ENCODE data around the gene CCDC33. TPM values are rescaled to one million over a fixed set of nuclear protein-coding genes. Genes with fewer than 3 reads are reported as not detected.

Gene CCDC33
- total and polyA plus RNA-seq, 4 experiments from 2014 or later = not detected

- peak overlapping the region in 1 of 7 donors; percentile 10 for H3K27ac Mint-ChIP-seq
- intact Hi-C loops (cut with micrococcal nuclease) = no loop called here
- H3K9me3 Mint-ChIP-seq = no peaks in the 10 kb centered on the region
- CTCF ChIA-PET (ENCODE audit: partially characterized antibody) = no interaction called here
- H3K27ac ChIP-seq (ENCODE audit: low read depth, low read length) = no peak overlapping the region
- DNase-seq = no peak
- H3K4me1 Mint-ChIP-seq = no peaks in the 10 kb centered on the region
- H3K4me3 ChIP-seq (ENCODE audit: low read length in 2 of 2) = no peak overlapping the region
- H3K36me3 ChIP-seq (ENCODE audit: insufficient read depth, low read length) = no peaks in the 10 kb centered on the region
- H3K27me3 Mint-ChIP-seq = peaks cover 0 to 6% of the 10 kb centered on the region in 2 donors
- H3K9me3 ChIP-seq (ENCODE audit: control insufficient read depth in 1 of 2, low read length in 2 of 2) = no peaks in the 10 kb centered on the region
- POLR2A ChIA-PET (ENCODE audit: partially characterized antibody) = no interaction called here
- no peak overlapping the region for H3K4me3 Mint-ChIP-seq
- H3K27me3 ChIP-seq (ENCODE audit: insufficient read depth, low read length) = no peaks in the 10 kb centered on the region
- no peaks in the 10 kb centered on the region for H3K36me3 Mint-ChIP-seq
- no peaks in the 10 kb centered on the region for H3K4me1 ChIP-seq (ENCODE audit: insufficient read depth, low read length)
These were observed 107.1 kb downstream of the CCDC33 start for GRCh38 chr15:74343127-74343796.

- H3K27me3 ChIP-seq (ENCODE audit: insufficient read depth, low read length) = no peaks in the 10 kb centered on the region
- H3K36me3 ChIP-seq (ENCODE audit: insufficient read depth, low read length) = no peaks in the 10 kb centered on the region
- no peaks in the 10 kb centered on the region for H3K9me3 ChIP-seq (ENCODE audit: control insufficient read depth in 1 of 2, low read length in 2 of 2)
- DNase-seq = no peak
- intact Hi-C loops (cut with micrococcal nuclease) = no loop called here
- H3K27ac ChIP-seq (ENCODE audit: low read depth, low read length) = no peak overlapping the region
- ChIA-PET POLR2A (ENCODE audit: partially characterized antibody) (no interaction called here), CTCF (ENCODE audit: partially characterized antibody) (no interaction called here)
- Mint-ChIP-seq H3K4me3 (no peak overlapping the region), H3K27ac (no peak overlapping the region), H3K4me1 (no peaks in the 10 kb centered on the region), H3K36me3 (no peaks in the 10 kb centered on the region), H3K27me3 (peaks cover 0 to 6% of the 10 kb centered on the region in 2 donors), H3K9me3 (no peaks in the 10 kb centered on the region)
- no peak overlapping the region for H3K4me3 ChIP-seq (ENCODE audit: low read length in 2 of 2)
- no peaks in the 10 kb centered on the region for H3K4me1 ChIP-seq (ENCODE audit: insufficient read depth, low read length)
These were observed 107.6 kb downstream of the CCDC33 start for GRCh38 chr15:74343797-74344127.

GRCh38 chr15:74345051-74345450 is 108.9 kb downstream of the CCDC33 start:
- no peaks in the 10 kb centered on the region for H3K4me1 ChIP-seq (ENCODE audit: insufficient read depth, low read length)
- H3K4me3 ChIP-seq (ENCODE audit: low read length in 2 of 2) = no peak overlapping the region
- H3K27me3 Mint-ChIP-seq = peaks cover 0 to 6% of the 10 kb centered on the region in 2 donors
- DNase-seq = no peak
- H3K4me3 Mint-ChIP-seq = no peak overlapping the region
- intact Hi-C loops (cut with micrococcal nuclease) = no loop called here
- H3K27ac Mint-ChIP-seq = no peak overlapping the region
- no peaks in the 10 kb centered on the region for H3K9me3 Mint-ChIP-seq
- no peaks in the 10 kb centered on the region for H3K27me3 ChIP-seq (ENCODE audit: insufficient read depth, low read length)
- no peak overlapping the region for H3K27ac ChIP-seq (ENCODE audit: low read depth, low read length)
- no peaks in the 10 kb centered on the region for H3K36me3 Mint-ChIP-seq
- H3K36me3 ChIP-seq (ENCODE audit: insufficient read depth, low read length) = no peaks in the 10 kb centered on the region
- ChIA-PET POLR2A (ENCODE audit: partially characterized antibody) (no interaction called here), CTCF (ENCODE audit: partially characterized antibody) (no interaction called here)
- no peaks in the 10 kb centered on the region for H3K4me1 Mint-ChIP-seq
- no peaks in the 10 kb centered on the region for H3K9me3 ChIP-seq (ENCODE audit: control insufficient read depth in 1 of 2, low read length in 2 of 2)

GRCh38 chr15:74347757-74348250 is 111.7 kb downstream of the CCDC33 start:
- no peaks in the 10 kb centered on the region for H3K27me3 ChIP-seq (ENCODE audit: insufficient read depth, low read length)
- no peaks in the 10 kb centered on the region for H3K4me1 ChIP-seq (ENCODE audit: insufficient read depth, low read length)
- no peak for DNase-seq
- H3K4me1 Mint-ChIP-seq = no peaks in the 10 kb centered on the region
- CTCF ChIA-PET (ENCODE audit: partially characterized antibody) = no interaction called here
- POLR2A ChIA-PET (ENCODE audit: partially characterized antibody) = no interaction called here
- no peaks in the 10 kb centered on the region for H3K9me3 ChIP-seq (ENCODE audit: control insufficient read depth in 1 of 2, low read length in 2 of 2)
- H3K4me3 ChIP-seq (ENCODE audit: low read length in 2 of 2) = no peak overlapping the region
- intact Hi-C loops (cut with micrococcal nuclease) = no loop called here
- no peak overlapping the region for H3K27ac ChIP-seq (ENCODE audit: low read depth, low read length)
- H3K36me3 ChIP-seq (ENCODE audit: insufficient read depth, low read length) = no peaks in the 10 kb centered on the region
- H3K27ac Mint-ChIP-seq = peak overlapping the region in 1 of 7 donors; percentile 52
- no peaks in the 10 kb centered on the region for H3K9me3 Mint-ChIP-seq
- H3K36me3 Mint-ChIP-seq = no peaks in the 10 kb centered on the region
- H3K4me3 Mint-ChIP-seq = no peak overlapping the region
- peaks cover 1 to 9% of the 10 kb centered on the region in 2 donors for H3K27me3 Mint-ChIP-seq

- ChIA-PET CTCF (ENCODE audit: partially characterized antibody) (no interaction called here), POLR2A (ENCODE audit: partially characterized antibody) (no interaction called here)
- no peaks in the 10 kb centered on the region for H3K27me3 ChIP-seq (ENCODE audit: insufficient read depth, low read length)
- Mint-ChIP-seq H3K4me1 (no peaks in the 10 kb centered on the region), H3K9me3 (peaks cover 0 to 10% (median 2%) of the 10 kb centered on the region in 8 donors), H3K36me3 (peaks cover 0 to 3% of the 10 kb centered on the region in 2 donors), H3K27me3 (peaks cover 1 to 11% of the 10 kb centered on the region in 2 donors), H3K4me3 (no peak overlapping the region), H3K27ac (no peak overlapping the region)
- no peak for DNase-seq
- no peak overlapping the region for H3K4me3 ChIP-seq (ENCODE audit: low read length in 2 of 2)
- no peaks in the 10 kb centered on the region for H3K9me3 ChIP-seq (ENCODE audit: control insufficient read depth in 1 of 2, low read length in 2 of 2)
- no peak overlapping the region for H3K27ac ChIP-seq (ENCODE audit: low read depth, low read length)
- no peaks in the 10 kb centered on the region for H3K4me1 ChIP-seq (ENCODE audit: insufficient read depth, low read length)
- intact Hi-C loops (cut with micrococcal nuclease) = no loop called here
- H3K36me3 ChIP-seq (ENCODE audit: insufficient read depth, low read length) = no peaks in the 10 kb centered on the region
These were observed 113.2 kb downstream of the CCDC33 start for GRCh38 chr15:74349241-74349778.

- H3K4me3 ChIP-seq (ENCODE audit: low read length in 2 of 2) = no peak overlapping the region
- Mint-ChIP-seq H3K4me3 (no peak overlapping the region), H3K27me3 (peaks cover 7 to 18% of the 10 kb centered on the region in 2 donors), H3K4me1 (no peaks in the 10 kb centered on the region), H3K9me3 (peaks cover 2 to 15% (median 7%) of the 10 kb centered on the region in 8 donors), H3K27ac (no peak overlapping the region), H3K36me3 (peaks cover 0 to 5% of the 10 kb centered on the region in 2 donors)
- H3K27ac ChIP-seq (ENCODE audit: low read depth, low read length) = no peak overlapping the region
- DNase-seq = no peak
- intact Hi-C loops (cut with micrococcal nuclease) = no loop called here
- no peaks in the 10 kb centered on the region for H3K4me1 ChIP-seq (ENCODE audit: insufficient read depth, low read length)
- no peaks in the 10 kb centered on the region for H3K9me3 ChIP-seq (ENCODE audit: control insufficient read depth in 1 of 2, low read length in 2 of 2)
- CTCF ChIA-PET (ENCODE audit: partially characterized antibody) = no interaction called here
- POLR2A ChIA-PET (ENCODE audit: partially characterized antibody) = no interaction called here
- no peaks in the 10 kb centered on the region for H3K27me3 ChIP-seq (ENCODE audit: insufficient read depth, low read length)
- H3K36me3 ChIP-seq (ENCODE audit: insufficient read depth, low read length) = no peaks in the 10 kb centered on the region
These were observed 114.5 kb downstream of the CCDC33 start for GRCh38 chr15:74350295-74351275.

GRCh38 chr15:74351670-74352069 is 115.5 kb downstream of the CCDC33 start:
- no peaks in the 10 kb centered on the region for H3K36me3 ChIP-seq (ENCODE audit: insufficient read depth, low read length)
- Mint-ChIP-seq H3K4me3 (no peak overlapping the region), H3K27me3 (peaks cover 7 to 19% of the 10 kb centered on the region in 2 donors), H3K36me3 (peaks cover 0 to 5% of the 10 kb centered on the region in 2 donors), H3K4me1 (no peaks in the 10 kb centered on the region), H3K27ac (no peak overlapping the region), H3K9me3 (peaks cover 2 to 15% (median 7%) of the 10 kb centered on the region in 8 donors)
- CTCF ChIA-PET (ENCODE audit: partially characterized antibody) = no interaction called here
- H3K27ac ChIP-seq (ENCODE audit: low read depth, low read length) = no peak overlapping the region
- H3K9me3 ChIP-seq (ENCODE audit: control insufficient read depth in 1 of 2, low read length in 2 of 2) = no peaks in the 10 kb centered on the region
- POLR2A ChIA-PET (ENCODE audit: partially characterized antibody) = no interaction called here
- H3K27me3 ChIP-seq (ENCODE audit: insufficient read depth, low read length) = no peaks in the 10 kb centered on the region
- no peak overlapping the region for H3K4me3 ChIP-seq (ENCODE audit: low read length in 2 of 2)
- DNase-seq = no peak
- no peaks in the 10 kb centered on the region for H3K4me1 ChIP-seq (ENCODE audit: insufficient read depth, low read length)
- intact Hi-C loops (cut with micrococcal nuclease) = no loop called here
